Activated naive CD4-positive, alpha-beta T cell (primary cell): ENCODE measurements around the gene SV2C.

Experiments used
- DNase-seq, 4 experiments: peaks; one replicate each; lab custom pipeline; 2025; lab: John Stamatoyannopoulos, UW

SV2C gene

GRCh38 chr5:76099756-76100155 lies 16.6 kb downstream of the SV2C start:
- no peak for DNase-seq

GRCh38 chr5:76104027-76104426 lies 20.8 kb downstream of the SV2C start:
- no peak for DNase-seq

- no peak for DNase-seq
Measured at GRCh38 chr5:76106149-76106548, 23.0 kb downstream of the SV2C start.

DNA sequence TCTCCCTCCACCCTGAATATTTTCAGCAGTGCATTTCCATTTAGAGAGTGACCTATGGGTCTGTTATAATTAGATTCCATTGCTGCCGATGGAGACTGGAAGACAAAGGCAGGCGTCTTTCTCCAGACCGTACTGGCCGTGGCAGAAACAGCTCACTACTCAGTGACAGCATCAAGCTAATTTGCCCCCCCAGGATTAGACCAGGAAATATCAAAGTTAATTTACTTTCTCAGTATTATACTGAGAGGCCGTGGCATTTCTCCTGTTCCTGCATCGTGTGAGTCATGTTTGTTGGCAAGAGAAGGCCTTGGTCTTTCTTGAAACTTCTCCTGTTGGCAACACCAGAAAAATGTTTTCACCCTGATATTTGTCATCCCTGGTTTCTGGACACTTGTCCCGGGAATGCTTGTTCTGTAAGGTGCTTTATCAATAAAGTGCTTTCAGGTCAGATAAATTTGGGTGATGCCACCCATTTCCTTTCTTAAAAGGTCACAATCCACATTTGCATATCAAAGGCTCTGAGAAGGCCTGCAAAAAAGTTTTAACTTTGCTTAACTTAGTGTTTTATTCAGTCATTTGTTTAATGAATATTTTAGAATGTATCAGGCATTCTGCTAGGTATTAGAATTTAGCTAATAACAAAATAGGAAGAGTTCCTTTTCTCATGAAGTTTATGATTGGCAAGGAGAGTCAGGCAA lies 28.4 kb downstream of the SV2C start:
- DNase-seq: no peak

DNA sequence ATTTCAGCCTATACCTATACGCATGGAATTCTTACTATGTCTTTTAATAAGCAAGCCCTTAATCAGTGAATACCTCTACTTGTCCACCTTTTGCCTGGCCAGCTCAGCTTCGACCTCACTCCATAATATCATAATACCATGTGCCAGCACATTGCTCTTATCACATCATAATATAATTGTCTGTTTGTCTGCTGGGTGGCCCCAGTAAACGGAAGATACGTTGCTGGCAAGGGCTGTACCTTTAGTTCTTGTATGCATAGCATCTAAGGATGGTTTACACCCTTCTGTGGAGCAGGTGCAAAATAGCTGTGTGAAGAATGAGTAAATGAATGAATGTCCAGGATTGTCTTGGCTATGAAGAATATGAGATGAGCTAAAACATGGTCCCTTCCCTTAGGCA lies 29.9 kb downstream of the SV2C start:
- no peak for DNase-seq

GRCh38 chr5:76114179-76114851 lies 31.1 kb downstream of the SV2C start:
- no peak for DNase-seq

- no peak for DNase-seq
Measured at GRCh38 chr5:76125346-76125745, 42.2 kb downstream of the SV2C start.

DNA sequence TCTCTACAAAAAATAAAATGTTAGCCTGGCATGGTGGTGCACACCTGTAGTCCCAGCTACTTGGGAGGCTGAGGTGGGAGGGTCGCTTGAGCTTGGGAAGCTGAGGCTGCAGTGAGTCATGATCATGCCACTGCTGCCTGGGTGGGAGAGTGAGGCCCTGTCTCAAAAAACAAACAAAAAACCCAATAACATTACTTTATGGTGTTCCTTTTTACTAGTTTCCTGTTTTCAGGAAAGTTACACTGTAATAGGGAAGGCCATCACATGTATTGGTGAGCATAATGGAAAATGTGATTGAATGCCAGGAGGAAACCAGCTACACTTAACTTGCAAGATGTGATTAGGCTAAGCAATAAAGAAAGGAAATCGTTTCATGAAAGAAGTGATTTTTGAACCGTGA lies 42.7 kb downstream of the SV2C start:
- no peak for DNase-seq

GRCh38 chr5:76134003-76134402 lies 50.8 kb downstream of the SV2C start:
- DNase-seq: no peak

- DNase-seq: no peak
Measured at GRCh38 chr5:76134646-76135045, 51.5 kb downstream of the SV2C start.

DNA sequence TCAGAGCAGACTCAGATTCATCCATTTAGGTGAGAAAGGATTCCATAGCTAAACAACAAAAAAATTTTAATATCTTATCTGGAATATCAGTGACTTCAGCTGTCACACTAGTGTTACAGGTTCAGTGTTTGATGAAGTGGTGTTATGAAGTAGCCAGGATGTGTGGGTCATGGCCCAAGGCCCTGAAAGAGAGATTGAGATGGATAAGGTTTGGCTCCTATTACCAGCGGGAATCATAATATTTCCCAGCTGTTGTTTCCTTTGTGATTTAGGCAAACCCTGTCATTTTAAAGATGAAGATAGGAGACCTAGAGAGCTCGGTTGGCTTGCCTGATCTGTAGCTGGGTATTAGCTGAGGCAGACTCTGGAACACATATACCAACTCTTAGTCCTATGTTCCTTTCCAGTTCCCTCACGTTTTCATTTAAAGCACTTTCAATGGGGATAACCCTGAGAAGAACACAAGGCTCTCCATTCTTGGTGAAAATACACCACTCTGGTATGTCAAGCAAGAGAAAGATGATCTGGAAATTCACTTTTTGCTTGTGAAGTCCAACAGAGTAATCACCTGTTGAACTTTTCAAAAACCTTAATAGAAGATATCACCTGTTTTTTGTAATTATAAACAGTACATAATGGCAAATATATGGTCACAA lies 54.8 kb downstream of the SV2C start:
- no peak for DNase-seq

DNA sequence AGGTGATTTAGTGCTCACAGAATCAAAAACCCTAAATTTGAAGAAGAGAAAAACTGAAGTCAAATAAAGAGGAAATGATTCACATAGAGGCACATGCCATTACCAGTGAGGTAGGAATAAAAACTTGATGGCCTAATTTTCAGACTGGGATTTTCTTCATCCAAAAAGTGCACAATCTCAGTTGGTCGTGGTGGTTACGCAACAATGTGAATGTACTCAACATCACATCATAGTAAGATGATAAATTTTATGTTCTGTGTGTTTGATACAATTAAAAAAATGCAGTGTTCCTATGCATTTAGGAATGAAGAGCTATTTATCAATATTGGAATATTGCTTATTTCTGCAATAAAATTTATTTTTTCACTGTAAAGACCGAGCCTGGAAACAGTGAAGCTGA lies 60.7 kb downstream of the SV2C start:
- DNase-seq: no peak

DNA sequence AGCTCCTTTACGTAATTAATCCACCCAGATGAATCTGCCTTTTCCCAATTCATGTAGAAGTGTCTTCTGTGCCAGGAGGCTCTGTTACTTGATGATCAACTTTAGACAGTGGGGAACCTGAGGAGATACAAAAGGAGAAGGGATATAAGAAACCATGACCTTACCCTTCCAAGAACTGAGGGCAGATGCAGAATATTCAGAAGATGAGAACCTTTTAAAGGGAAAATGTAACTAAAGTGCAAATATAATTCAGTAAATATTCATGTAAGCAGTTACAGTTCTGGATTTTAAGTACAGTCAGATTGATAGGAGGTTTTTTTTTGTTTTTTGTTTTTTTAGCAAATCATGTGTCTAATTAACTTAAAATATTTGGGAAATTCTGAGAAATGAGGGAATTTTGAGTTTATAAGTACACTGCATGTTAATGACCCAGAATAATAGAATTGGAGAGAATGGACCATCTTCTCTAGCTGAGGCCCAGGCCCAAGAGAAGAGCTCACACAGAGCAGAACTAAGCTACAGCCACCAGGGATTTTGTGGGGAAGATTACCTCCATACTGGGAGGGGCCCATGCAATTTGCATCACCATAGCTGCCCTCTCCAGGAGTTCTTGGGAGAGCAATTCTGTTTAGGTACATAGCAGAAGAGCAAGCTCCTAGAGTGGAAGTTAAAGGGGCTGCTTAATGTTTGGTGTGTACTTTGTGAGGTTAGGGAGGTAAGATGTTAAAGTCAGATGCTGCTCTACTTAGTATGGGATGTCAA lies 61.5 kb downstream of the SV2C start:
- no peak for DNase-seq

DNA sequence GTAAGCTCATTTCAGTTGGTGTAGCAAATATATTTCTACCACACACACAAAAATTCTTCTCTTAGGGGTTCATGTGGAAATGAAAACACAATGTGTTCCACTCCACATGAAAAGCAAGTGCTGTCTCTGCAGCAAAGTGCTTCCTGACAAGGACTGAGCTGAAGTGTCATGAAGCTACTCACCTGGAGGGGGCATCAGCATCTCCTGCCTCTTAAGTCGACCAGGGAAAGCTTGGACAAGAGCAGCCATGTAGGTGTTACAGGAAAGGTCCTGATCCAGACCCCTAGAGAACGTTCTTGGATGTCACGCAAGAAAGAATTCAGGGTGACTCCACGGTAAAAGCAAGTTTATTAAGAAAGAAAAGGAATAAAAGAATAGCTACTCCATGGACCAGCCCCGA lies 62.8 kb downstream of the SV2C start:
- DNase-seq: no peak

- DNase-seq: no peak
Measured at GRCh38 chr5:76149636-76150035, 66.5 kb downstream of the SV2C start.

GRCh38 chr5:76152161-76152560 lies 69.0 kb downstream of the SV2C start:
- no peak for DNase-seq

DNA sequence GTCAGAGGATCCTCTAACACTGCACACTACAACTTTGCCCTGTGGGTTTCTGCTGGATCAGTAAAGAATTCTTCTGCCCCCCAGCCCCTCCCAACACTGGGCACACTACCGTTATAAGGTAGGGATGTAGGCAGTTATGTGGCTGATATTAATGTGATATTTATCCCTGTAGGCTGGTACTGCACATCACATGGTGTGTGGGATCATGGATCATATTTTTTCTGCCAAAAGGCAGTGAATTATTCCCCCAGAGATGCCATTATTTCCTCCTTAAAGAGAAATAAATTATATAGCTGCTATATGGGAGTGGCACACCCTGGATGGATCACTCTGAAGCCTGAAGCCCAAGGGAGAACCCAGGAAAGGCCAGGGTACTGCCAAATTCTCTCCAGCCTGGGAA lies 69.5 kb downstream of the SV2C start:
- no peak for DNase-seq

DNA sequence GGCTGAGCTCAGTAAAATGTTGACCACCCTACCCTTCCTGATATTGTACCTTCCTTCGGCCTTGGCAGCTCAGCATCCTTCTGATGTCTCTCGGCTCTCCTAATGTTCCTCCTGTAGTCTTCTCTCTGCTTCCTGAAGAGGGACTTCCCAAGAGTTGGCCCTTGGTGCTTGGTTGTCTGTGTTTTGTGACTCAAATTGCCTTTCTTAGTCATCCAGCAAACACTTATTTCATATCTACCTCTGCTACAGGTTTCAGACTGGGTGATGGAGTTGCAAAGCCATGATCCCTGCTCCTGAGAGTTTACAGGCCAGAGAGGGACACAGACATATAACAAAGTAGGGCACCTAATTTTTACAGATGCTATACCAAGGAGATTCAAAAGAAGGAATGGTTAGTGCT lies 70.1 kb downstream of the SV2C start:
- DNase-seq: no peak

DNA sequence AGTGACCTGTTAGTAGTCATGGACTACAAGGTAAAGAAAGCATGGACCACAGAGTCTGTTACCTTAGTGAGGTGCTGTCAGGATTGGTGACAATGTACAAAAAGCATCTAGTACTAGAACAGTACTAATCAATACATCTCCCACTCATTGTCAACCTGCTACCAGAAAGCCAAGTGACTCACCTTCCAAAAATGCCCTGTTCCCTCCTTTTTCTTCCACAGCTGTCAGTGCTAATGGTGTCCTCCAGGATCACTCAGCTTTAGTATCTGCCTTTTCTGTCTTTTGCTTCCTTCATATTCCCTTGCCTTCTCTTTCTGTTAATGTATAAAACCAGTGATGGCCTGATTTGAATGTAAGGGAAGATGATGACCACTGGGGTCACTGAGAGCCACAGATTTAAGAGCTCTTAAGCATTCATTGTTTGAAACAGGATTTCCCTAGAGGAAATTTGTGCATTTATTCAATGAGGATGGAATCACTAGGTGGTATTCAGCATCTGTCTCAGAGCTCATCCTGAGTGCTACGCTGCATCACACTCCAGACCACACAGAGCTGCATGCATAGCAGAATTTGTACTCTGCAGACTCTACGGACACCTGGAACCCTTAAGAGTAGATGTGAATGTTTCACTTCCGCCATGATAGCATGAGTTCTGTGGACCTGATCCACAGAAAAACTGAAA lies 71.0 kb downstream of the SV2C start:
- DNase-seq: no peak

DNA sequence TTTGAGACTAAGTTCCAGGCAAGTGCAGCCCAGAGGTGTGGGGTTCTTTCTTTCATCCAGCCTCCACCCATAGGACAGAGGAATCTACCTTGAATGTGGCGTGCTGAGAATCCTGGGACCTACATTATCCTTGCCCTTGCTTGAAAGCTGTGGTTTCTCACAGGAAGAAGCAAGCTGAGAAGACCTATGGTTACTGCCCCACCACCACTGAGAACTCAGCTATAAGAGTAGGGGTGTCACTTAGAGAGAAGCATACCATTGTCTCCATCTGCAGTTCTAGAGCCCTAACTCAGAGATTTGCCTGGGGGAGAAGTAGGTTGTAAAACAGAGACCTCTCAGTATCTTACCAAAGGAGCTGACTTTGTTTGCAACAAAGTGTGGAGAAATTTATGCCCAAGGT lies 72.4 kb downstream of the SV2C start:
- no peak for DNase-seq

DNA sequence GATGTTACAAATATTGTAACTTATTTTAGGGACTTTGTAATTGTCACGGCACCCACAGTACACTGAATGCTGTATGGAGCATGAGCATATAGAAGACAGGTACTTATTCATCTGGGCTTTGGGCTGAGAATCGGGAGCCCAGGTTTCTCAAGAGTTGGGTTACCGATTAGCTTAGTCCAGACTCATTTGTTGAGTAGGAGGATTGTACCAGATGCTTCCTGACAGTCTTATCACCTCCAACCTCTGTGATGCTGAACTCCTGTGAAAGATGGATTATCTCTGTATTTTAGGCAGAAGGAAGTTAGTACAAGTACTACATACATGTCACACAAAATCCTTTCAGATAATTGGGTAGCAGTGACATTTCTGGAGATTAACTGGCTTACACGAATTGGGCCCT lies 79.2 kb downstream of the SV2C start:
- DNase-seq: no peak

- no peak for DNase-seq
Measured at GRCh38 chr5:76163111-76163628, 80.0 kb downstream of the SV2C start.
